ENCODE results near the gene UNKL.

The UNKL gene

DNA sequence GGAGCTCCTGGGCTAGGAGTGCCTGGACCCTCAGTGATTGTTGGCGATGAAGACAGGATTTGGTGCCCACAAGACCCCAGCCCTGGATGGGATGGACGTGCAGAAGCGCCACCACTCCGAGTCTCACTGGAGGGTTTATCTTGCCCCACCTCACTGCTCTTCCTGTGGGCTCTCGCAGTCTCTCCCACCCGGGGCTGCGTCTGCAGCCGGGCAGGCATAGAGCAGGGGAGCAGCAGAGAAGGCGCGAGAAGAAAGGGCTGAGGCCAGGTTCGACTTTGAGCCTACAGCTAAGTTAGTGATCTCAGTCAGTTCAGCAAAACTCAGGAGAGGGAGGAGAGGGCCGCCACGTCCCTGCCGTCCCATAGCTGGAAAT, 98.5 kb downstream of the UNKL start:
- peaks cover 96% of the 10 kb centered on the region for H3K36me3 ChIP-seq (ENCODE audit: low read depth)
- ATAC-seq (ENCODE audit: low read depth) (no peak), DNase-seq (ENCODE audit: low spot score) (no peak)
- H3K27ac ChIP-seq (ENCODE audit: poor library complexity, severe bottlenecking): no peak overlapping the region
- H3K27me3 ChIP-seq (ENCODE audit: insufficient read depth, poor library complexity, severe bottlenecking): no peaks in the 10 kb centered on the region
- TF ChIP-seq, protein P1, sequence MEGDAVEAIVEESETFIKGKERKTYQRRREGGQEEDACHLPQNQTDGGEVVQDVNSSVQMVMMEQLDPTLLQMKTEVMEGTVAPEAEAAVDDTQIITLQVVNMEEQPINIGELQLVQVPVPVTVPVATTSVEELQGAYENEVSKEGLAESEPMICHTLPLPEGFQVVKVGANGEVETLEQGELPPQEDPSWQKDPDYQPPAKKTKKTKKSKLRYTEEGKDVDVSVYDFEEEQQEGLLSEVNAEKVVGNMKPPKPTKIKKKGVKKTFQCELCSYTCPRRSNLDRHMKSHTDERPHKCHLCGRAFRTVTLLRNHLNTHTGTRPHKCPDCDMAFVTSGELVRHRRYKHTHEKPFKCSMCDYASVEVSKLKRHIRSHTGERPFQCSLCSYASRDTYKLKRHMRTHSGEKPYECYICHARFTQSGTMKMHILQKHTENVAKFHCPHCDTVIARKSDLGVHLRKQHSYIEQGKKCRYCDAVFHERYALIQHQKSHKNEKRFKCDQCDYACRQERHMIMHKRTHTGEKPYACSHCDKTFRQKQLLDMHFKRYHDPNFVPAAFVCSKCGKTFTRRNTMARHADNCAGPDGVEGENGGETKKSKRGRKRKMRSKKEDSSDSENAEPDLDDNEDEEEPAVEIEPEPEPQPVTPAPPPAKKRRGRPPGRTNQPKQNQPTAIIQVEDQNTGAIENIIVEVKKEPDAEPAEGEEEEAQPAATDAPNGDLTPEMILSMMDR (IDR thresholded peaks at IDR 0.05; ENCODE audit: poor library complexity, severe bottlenecking): no peak
- H3K4me3 ChIP-seq (ENCODE audit: severe bottlenecking): no peak overlapping the region
- H3K4me1 ChIP-seq (ENCODE audit: insufficient read depth, poor library complexity, severe bottlenecking): peaks cover 9% of the 10 kb centered on the region
- H3K9me3 ChIP-seq (ENCODE audit: severe bottlenecking): no peaks in the 10 kb centered on the region

DNA sequence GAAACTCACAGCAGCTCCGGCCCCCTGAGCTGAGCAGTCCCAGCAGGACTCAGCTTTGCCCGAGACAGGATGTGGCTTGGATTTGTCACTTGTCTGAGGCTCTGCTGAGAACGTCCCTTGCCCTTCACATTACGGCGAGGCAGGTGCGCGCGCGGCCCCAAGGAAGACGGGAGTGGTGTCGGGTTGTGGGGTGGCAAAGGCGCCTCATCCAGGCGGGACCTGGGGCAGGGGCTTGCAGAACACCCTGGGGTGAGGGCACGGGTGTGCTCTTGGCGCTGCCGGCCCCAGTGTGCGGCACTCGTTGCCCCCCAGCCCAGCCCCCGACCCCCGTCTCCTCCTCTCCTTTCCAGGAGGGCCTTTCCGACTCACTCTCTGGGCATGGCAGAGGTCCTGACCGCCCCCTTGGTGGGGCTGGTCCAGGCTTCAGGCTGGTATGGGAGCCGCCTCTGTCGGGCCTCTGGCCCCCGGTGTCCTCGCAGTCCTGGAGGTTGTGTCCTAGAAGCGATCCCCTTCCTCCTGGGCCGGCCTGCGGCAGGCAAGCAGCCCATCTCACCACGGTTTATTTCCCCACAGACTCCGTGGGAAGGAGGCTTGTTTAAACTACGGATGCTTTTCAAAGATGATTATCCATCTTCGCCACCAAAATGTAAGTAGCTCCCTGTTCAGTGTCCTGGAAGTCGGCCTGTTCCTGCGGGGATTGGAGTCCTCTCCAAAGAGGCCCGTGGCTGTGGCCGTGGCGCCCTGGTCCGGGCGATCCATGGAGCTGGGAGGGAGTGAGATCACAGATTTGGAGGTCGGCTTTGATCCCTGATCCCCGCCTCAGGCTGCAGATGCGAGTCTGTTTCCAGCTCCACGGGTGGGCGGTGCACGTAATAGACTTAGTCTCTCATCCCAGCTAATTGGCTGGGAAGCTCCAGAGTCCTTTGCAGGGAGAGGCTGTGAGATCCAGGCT, 99.1 kb downstream of the UNKL start:
- Histone ChIP-seq H3K27me3 (ENCODE audit: insufficient read depth, poor library complexity, severe bottlenecking) (no peaks in the 10 kb centered on the region), H3K27ac (ENCODE audit: poor library complexity, severe bottlenecking) (no peak overlapping the region), H3K36me3 (ENCODE audit: low read depth) (peaks cover 94% of the 10 kb centered on the region), H3K9me3 (ENCODE audit: severe bottlenecking) (no peaks in the 10 kb centered on the region), H3K4me1 (ENCODE audit: insufficient read depth, poor library complexity, severe bottlenecking) (peaks cover 9% of the 10 kb centered on the region), H3K4me3 (ENCODE audit: severe bottlenecking) (no peak overlapping the region)
- ATAC-seq (ENCODE audit: low read depth) (no peak), DNase-seq (ENCODE audit: low spot score) (no peak)
- TF ChIP-seq, protein P1 (IDR thresholded peaks at IDR 0.05; ENCODE audit: poor library complexity, severe bottlenecking): no peak

DNA sequence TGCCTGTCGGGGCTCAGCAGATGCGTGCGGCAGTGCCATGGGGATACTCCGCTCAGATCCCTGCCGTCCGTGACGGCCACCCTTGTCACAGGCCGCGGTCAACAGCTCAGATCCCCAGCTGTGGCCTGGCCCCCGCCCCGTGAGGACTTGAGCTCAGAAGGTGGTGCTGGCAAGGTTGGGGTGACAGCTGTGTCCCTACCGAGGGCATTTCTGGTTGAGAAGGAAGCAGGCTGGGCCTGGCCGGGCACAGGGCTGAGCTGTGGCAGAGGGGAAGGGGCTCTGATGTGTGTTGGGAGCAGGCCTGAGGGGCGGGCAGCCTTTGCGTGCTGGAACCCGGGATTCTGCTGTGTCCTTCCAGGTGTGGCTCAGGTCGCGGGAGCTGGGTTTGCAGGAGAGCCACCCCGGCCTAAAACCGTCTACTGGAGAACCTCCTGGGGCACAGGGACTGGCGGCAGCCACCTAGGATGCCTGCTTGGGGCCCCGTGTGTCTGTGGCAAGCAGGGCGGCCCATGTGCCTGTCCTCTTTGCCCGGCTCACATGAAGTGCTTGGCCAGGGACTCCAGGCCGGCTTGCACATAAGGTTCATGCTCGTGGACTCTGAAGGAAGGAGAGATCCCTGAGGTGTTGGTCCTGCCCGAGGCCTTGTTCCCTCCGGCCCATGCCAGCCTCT, 100.0 kb downstream of the UNKL start:
- DNase-seq (ENCODE audit: low spot score): no peak
- Histone ChIP-seq H3K4me1 (ENCODE audit: insufficient read depth, poor library complexity, severe bottlenecking) (peaks cover 9% of the 10 kb centered on the region), H3K27ac (ENCODE audit: poor library complexity, severe bottlenecking) (no peak overlapping the region), H3K9me3 (ENCODE audit: severe bottlenecking) (no peaks in the 10 kb centered on the region), H3K36me3 (ENCODE audit: low read depth) (peaks cover 86% of the 10 kb centered on the region), H3K27me3 (ENCODE audit: insufficient read depth, poor library complexity, severe bottlenecking) (no peaks in the 10 kb centered on the region), H3K4me3 (ENCODE audit: severe bottlenecking) (no peak overlapping the region)
- TF ChIP-seq, protein P1 (IDR thresholded peaks at IDR 0.05; ENCODE audit: poor library complexity, severe bottlenecking): no peak
- ATAC-seq (ENCODE audit: low read depth): no peak

DNA sequence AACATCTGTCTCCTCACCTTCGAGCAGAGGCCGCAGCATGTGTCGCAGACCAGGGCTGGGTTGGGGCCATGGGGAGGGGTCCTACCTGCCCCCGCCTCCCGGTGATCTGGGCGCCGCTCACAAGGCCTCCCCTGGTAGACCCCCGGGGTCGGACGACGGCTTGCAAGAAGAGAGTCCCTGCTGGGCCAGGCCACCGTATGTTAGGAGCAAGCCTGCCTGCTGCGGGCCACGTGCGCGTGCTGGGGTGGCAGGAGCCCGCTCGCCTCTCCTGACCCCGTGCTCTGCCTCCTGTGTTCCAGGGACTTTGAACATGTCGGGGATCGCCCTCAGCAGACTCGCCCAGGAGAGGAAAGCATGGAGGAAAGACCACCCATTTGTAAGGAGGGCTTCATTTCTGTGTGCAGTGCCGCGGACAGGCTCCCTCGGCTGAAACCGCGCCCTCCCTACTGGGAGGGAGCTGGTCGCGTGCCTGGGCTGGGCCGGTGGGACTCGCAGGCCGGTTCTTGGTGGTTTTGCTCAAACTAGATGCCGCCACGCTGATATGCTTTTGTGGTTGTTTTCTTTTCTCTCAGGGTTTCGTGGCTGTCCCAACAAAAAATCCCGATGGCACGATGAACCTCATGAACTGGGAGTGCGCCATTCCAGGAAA, 100.7 kb downstream of the UNKL start:
- peaks cover 79% of the 10 kb centered on the region for H3K36me3 ChIP-seq (ENCODE audit: low read depth)
- TF ChIP-seq, protein P1 (IDR thresholded peaks at IDR 0.05; ENCODE audit: poor library complexity, severe bottlenecking): no peak
- no peaks in the 10 kb centered on the region for H3K9me3 ChIP-seq (ENCODE audit: severe bottlenecking)

More for the DNA sequence above, 100.7 kb downstream of the UNKL start:
- Histone ChIP-seq H3K27ac (ENCODE audit: poor library complexity, severe bottlenecking) (no peak overlapping the region), H3K4me1 (ENCODE audit: insufficient read depth, poor library complexity, severe bottlenecking) (peaks cover 9% of the 10 kb centered on the region), H3K27me3 (ENCODE audit: insufficient read depth, poor library complexity, severe bottlenecking) (no peaks in the 10 kb centered on the region), H3K4me3 (ENCODE audit: severe bottlenecking) (no peak overlapping the region)
- ATAC-seq (ENCODE audit: low read depth) (no peak), DNase-seq (ENCODE audit: low spot score) (no peak)

All from RWPE2 (cell line).